BLaER1 treated with 17β-estradiol and CSF1 and Interleukin-3, amounts not matched to agents 10 nM and 100 nM (cell line): ENCODE results near the gene DMRT1.
A peak's percentile ranks its signal among the peaks of the same experiment; 100 is the strongest.

Experiments
- H3K27ac ChIP-seq, 11 experiments: shearing (Covaris generic); formaldehyde crosslinking; 2 replicates each; pipeline ENCODE4 v1.8.1; 2022
- H3K27me3 ChIP-seq, 11 experiments: shearing (Covaris generic); formaldehyde crosslinking; 2 replicates each; pipeline ENCODE4 v1.8.1; 2022
- H3K36me3 ChIP-seq, 11 experiments: shearing (Covaris generic); formaldehyde crosslinking; 2 replicates each; pipeline ENCODE4 v1.8.1; 2022
- H3K4me1 ChIP-seq, 10 experiments: shearing (Covaris generic); formaldehyde crosslinking; 2 replicates each; pipeline ENCODE4 v1.8.1; 2022
- H3K4me2 ChIP-seq, 11 experiments: shearing (Covaris generic); formaldehyde crosslinking; 2 replicates each; pipeline ENCODE4 v1.8.1; 2022
- H3K4me3 ChIP-seq, 10 experiments: shearing (Covaris generic); formaldehyde crosslinking; 2 replicates each; pipeline ENCODE4 v1.8.1; 2022
- H3K9ac ChIP-seq, 11 experiments: shearing (Covaris generic); formaldehyde crosslinking; 2 replicates each; pipeline ENCODE4 v1.8.1; 2022
- H3K9me3 ChIP-seq, 11 experiments: shearing (Covaris generic); formaldehyde crosslinking; replicated peaks in 1 of 11; 2 replicates each; pipeline ENCODE4 v1.8.1; 2022
- H4K20me1 ChIP-seq, 11 experiments: shearing (Covaris generic); formaldehyde crosslinking; 2 replicates each; pipeline ENCODE4 v1.8.1; 2022
- Cebpa-rat ChIP-seq, 11 experiments: shearing (Covaris generic); IDR thresholded peaks; 2 replicates each; pipeline ENCODE4 v1.8.1; 2022

The DMRT1 gene

GRCh38 chr9:841371-842209 lies at the start of gene DMRT1:
TSS of gene DMRT1 (plus strand) at chr9:841697. CDS start at chr9:841839, 142 bp downstream.
- H3K4me1 ChIP-seq = peaks cover 0 to 10% (median 6%) of the 10 kb centered on the region in 10 experiments; a peak in 10 of 20 replicates
- no peaks in the 10 kb centered on the region for H3K36me3 ChIP-seq
- H3K9ac ChIP-seq = no peak within 1 kb of the TSS
- H3K27ac ChIP-seq = no peak within 1 kb of the TSS
- H3K4me2 ChIP-seq = peak within 1 kb of the TSS; percentile 52 to 68 (median 61)
- H3K27me3 ChIP-seq = peaks cover 46 to 53% (median 47%) of the 10 kb centered on the region in 11 experiments
- peak within 1 kb of the TSS in 8 of 10 experiments; percentile 14 to 48 (median 26); a peak in 10 of 20 replicates for H3K4me3 ChIP-seq
- TF ChIP-seq Cebpa-rat (IDR thresholded peaks at IDR 0.05) = no peak
- H3K9me3 ChIP-seq = peaks cover 16 to 25% (median 21%) of the 10 kb centered on the region in 11 experiments
- H4K20me1 ChIP-seq = peaks cover 0 to 7% (median 0%) of the 10 kb centered on the region in 11 experiments; a peak in 2 of 22 replicates

- Histone ChIP-seq H3K27me3 (no peaks in the 10 kb centered on the region), H3K27ac (no peak overlapping the region), H4K20me1 (no peaks in the 10 kb centered on the region), H3K4me2 (peak overlapping the region in 6 of 11 experiments; percentile 19 to 36 (median 28); a peak in 4 of 22 replicates), H3K9ac (no peak overlapping the region), H3K36me3 (no peaks in the 10 kb centered on the region), H3K4me1 (peaks cover 0 to 9% (median 0%) of the 10 kb centered on the region in 10 experiments; a peak in 3 of 20 replicates), H3K9me3 (no peaks in the 10 kb centered on the region), H3K4me3 (no peak overlapping the region)
- no peak for TF ChIP-seq Cebpa-rat (IDR thresholded peaks at IDR 0.05)
Observed at GRCh38 chr9:792331-793260, 48.9 kb upstream of the DMRT1 start.

- Histone ChIP-seq H3K9me3 (peaks cover 0 to 8% (median 0%) of the 10 kb centered on the region in 11 experiments; a peak in 3 of 22 replicates), H3K9ac (no peak overlapping the region)
Observed at GRCh38 chr9:794386-794785, 47.1 kb upstream of the DMRT1 start.

GRCh38 chr9:795869-796268 lies 45.6 kb upstream of the DMRT1 start:
- H3K27ac ChIP-seq = no peak overlapping the region
- no peak overlapping the region for H3K4me2 ChIP-seq
- no peaks in the 10 kb centered on the region for H3K36me3 ChIP-seq
- H3K27me3 ChIP-seq = no peaks in the 10 kb centered on the region
- no peaks in the 10 kb centered on the region for H4K20me1 ChIP-seq
- H3K4me3 ChIP-seq = no peak overlapping the region
- no peak overlapping the region for H3K9ac ChIP-seq
- H3K4me1 ChIP-seq = peaks cover 0 to 15% (median 7%) of the 10 kb centered on the region in 10 experiments; a peak in 9 of 20 replicates
- no peak for TF ChIP-seq Cebpa-rat (IDR thresholded peaks at IDR 0.05)
- H3K9me3 ChIP-seq = peaks cover 0 to 8% (median 0%) of the 10 kb centered on the region in 11 experiments; a peak in 3 of 22 replicates

More at GRCh38 chr9:794386-794785, 47.1 kb upstream of the DMRT1 start:
- TF ChIP-seq Cebpa-rat (IDR thresholded peaks at IDR 0.05) = no peak
- Histone ChIP-seq H3K27ac (no peak overlapping the region), H4K20me1 (no peaks in the 10 kb centered on the region), H3K4me2 (no peak overlapping the region), H3K4me1 (peaks cover 0 to 9% (median 0%) of the 10 kb centered on the region in 10 experiments; a peak in 3 of 20 replicates), H3K4me3 (no peak overlapping the region), H3K27me3 (no peaks in the 10 kb centered on the region), H3K36me3 (no peaks in the 10 kb centered on the region)

GRCh38 chr9:800591-801150 lies 40.8 kb upstream of the DMRT1 start:
- Histone ChIP-seq H3K9ac (no peak overlapping the region), H3K9me3 (peaks cover 0 to 8% (median 0%) of the 10 kb centered on the region in 11 experiments; a peak in 3 of 22 replicates), H3K27me3 (no peaks in the 10 kb centered on the region), H3K36me3 (no peaks in the 10 kb centered on the region), H4K20me1 (no peaks in the 10 kb centered on the region), H3K4me1 (peaks cover 0 to 15% (median 10%) of the 10 kb centered on the region in 10 experiments; a peak in 10 of 20 replicates), H3K4me3 (no peak overlapping the region), H3K27ac (no peak overlapping the region), H3K4me2 (peak overlapping the region in 8 of 11 experiments; percentile 4 to 44 (median 20); a peak in 11 of 22 replicates)
- TF ChIP-seq Cebpa-rat (IDR thresholded peaks at IDR 0.05) = no peak

- Histone ChIP-seq H3K9me3 (peaks cover 0 to 8% (median 0%) of the 10 kb centered on the region in 11 experiments; a peak in 3 of 22 replicates), H4K20me1 (no peaks in the 10 kb centered on the region), H3K9ac (no peak overlapping the region), H3K27ac (no peak overlapping the region), H3K4me2 (peak overlapping the region in 4 of 11 experiments; percentile 2 to 23 (median 12); a peak in 1 of 22 replicates), H3K27me3 (no peaks in the 10 kb centered on the region), H3K36me3 (no peaks in the 10 kb centered on the region), H3K4me1 (peaks cover 0 to 15% (median 10%) of the 10 kb centered on the region in 10 experiments; a peak in 10 of 20 replicates), H3K4me3 (no peak overlapping the region)
- no peak for TF ChIP-seq Cebpa-rat (IDR thresholded peaks at IDR 0.05)
Observed at GRCh38 chr9:801399-802071, 40.0 kb upstream of the DMRT1 start.

- no peak overlapping the region for H3K9ac ChIP-seq
- no peak overlapping the region for H3K4me2 ChIP-seq
- no peaks in the 10 kb centered on the region for H4K20me1 ChIP-seq
- no peak overlapping the region for H3K27ac ChIP-seq
- H3K36me3 ChIP-seq = no peaks in the 10 kb centered on the region
- H3K27me3 ChIP-seq = no peaks in the 10 kb centered on the region
- H3K4me3 ChIP-seq = no peak overlapping the region
- H3K9me3 ChIP-seq = no peaks in the 10 kb centered on the region; a peak in 1 of 22 replicates
- TF ChIP-seq Cebpa-rat (IDR thresholded peaks at IDR 0.05) = no peak
- peaks cover 0 to 15% (median 10%) of the 10 kb centered on the region in 10 experiments; a peak in 10 of 20 replicates for H3K4me1 ChIP-seq
Observed at GRCh38 chr9:804026-804425, 37.5 kb upstream of the DMRT1 start.

- H3K27ac ChIP-seq = no peak overlapping the region
- H3K4me2 ChIP-seq = no peak overlapping the region
- H3K9me3 ChIP-seq = no peaks in the 10 kb centered on the region
- no peak for TF ChIP-seq Cebpa-rat (IDR thresholded peaks at IDR 0.05)
- H3K4me1 ChIP-seq = peaks cover 0 to 14% (median 10%) of the 10 kb centered on the region in 10 experiments; a peak in 10 of 20 replicates
- no peak overlapping the region for H3K4me3 ChIP-seq
- H3K36me3 ChIP-seq = no peaks in the 10 kb centered on the region
- H3K27me3 ChIP-seq = no peaks in the 10 kb centered on the region
- no peaks in the 10 kb centered on the region for H4K20me1 ChIP-seq
- no peak overlapping the region for H3K9ac ChIP-seq
Observed at GRCh38 chr9:805151-805550, 36.3 kb upstream of the DMRT1 start.
